Fibroblast of skin of left quadriceps (primary cell): ENCODE measurements around the gene TTLL5.

Experiments
- DNase-seq, 2 experiments: peaks; one replicate each; pipeline ENCODE4 v3.0.0-alpha.2; 2013; ENCODE audit warnings: low read depth in 2 of 2

Gene TTLL5

GRCh38 chr14:75865531-75865930 is 204.5 kb downstream of the TTLL5 start:
- no peak for DNase-seq

DNA sequence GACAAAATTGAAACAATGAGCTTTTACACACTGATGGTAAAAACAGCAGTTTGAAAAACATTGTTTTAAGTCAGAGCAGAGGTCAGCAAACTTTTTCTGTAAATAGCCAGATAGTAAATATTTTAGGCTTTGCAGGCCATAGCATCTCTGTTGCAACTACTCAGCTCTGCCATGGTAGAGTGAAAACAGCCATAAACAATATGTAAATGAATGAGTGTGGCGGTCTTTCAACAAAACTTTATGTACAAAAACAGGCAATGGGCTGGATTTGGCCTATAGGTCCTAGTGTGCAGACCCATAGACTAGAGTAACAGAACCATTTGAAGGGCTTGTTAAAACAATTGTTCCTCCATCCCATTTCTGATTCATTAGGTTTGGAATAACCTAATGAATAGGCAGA is 205.9 kb downstream of the TTLL5 start:
- DNase-seq = no peak

- DNase-seq = no peak
Measured at GRCh38 chr14:75871181-75871880, 210.3 kb downstream of the TTLL5 start.

GRCh38 chr14:75875958-75876357 is 214.9 kb downstream of the TTLL5 start:
- DNase-seq = no peak

- no peak for DNase-seq
Measured at GRCh38 chr14:75876530-75876929, 215.5 kb downstream of the TTLL5 start.

DNA sequence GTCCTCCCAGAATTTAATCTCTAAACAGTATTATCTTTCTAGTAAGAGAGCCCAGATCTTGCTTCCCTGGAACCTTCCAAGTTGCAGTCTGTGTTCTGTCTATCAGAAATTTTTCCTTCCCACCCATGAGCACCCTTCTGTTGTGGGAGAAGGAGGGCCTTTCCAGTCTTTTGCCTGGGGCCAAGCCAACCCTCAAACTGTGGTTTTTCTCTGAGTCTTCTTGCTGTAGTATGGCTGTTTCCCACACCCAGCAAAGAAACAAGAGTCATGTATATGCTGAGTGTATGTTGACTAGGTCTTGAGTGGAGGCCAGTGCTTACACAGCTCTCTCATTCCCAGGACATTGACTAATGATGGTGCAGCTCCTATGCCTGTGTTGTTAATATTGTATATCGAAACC is 216.2 kb downstream of the TTLL5 start:
- DNase-seq = peak; percentile 78

GRCh38 chr14:75877884-75878283 is 216.8 kb downstream of the TTLL5 start:
- no peak for DNase-seq

- peak; percentile 92 for DNase-seq
Measured at GRCh38 chr14:75879031-75879430, 218.0 kb downstream of the TTLL5 start.

GRCh38 chr14:75880512-75880911 is 219.5 kb downstream of the TTLL5 start:
- DNase-seq = no peak

DNA sequence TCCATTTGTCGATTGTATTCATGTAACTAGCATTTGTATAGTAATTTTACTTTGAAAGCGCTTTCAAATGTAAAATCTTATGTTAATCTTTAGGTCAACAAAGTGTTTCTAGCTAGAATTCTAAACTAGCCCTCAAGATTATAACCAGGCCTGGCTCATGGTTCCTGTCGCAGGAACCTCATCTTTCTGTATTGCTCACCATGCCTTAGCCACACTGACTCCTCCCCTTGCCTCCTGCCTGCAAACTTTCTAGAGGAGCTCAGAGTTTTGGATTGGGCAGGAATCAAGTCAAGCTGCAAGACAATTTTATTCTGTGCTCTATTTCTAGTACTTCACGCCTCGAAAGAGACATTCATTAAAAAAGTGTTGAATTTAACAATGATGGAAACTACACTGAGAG is 220.9 kb downstream of the TTLL5 start:
- no peak for DNase-seq

DNA sequence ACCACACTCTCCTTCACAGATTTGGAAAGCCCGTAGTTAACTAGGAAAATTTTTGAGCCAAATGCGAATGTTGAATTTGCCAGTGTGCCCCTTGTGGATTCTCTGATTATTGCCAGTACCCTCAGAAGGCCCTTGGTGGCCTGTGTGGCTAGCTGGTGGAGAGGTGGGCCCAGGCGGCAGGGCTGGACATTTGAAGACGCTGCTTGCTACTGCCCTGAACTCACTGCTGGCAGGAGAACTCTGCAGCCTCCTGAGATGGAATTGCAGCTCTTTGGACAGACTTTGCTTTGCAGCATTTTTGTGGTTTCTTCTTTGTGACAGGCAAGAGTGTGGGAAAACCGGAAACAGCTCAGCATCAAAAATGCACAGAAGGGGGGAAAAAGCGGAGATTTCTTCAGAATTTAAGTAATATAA is 223.2 kb downstream of the TTLL5 start:
- peak; percentile 80 to 82 for DNase-seq

DNA sequence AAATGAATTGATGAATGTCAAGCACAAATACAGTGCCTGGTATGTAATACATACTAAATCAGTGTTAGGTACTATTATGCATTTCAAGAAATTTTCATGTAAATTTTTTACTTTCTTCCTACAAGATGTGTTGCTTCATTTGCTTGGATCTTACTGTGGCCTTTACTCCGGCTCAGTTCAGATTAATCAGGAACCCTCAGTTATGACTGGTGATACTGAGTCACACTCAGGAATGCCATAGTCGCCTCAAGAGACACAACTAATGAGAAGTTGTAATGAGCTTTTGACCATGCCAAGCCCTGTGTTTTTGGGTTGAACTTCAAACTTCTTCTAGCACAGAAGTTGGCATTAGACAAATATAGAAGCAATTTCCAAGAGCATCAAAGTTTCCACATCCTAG is 224.8 kb downstream of the TTLL5 start:
- no peak for DNase-seq

GRCh38 chr14:75886636-75887348 is 225.7 kb downstream of the TTLL5 start:
- DNase-seq = no peak

DNA sequence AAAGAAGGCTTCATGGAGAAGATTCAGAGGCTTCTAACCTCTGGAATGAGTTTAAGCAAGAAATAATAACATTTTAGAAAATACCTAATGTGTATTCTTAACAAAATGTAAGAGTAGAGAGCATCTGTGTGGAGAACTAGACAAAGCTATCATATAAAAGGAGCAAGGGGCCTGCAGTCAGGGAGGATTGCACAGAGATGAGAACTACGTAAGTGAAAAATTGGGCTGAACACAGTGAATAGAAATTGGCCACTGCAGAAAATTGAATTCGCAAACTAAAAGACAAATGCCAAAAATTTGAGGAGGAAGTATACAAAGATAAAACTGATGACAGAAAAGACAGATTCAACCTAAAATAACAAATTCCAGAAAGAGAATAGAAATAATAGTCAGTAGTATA is 227.9 kb downstream of the TTLL5 start:
- DNase-seq = no peak

DNA sequence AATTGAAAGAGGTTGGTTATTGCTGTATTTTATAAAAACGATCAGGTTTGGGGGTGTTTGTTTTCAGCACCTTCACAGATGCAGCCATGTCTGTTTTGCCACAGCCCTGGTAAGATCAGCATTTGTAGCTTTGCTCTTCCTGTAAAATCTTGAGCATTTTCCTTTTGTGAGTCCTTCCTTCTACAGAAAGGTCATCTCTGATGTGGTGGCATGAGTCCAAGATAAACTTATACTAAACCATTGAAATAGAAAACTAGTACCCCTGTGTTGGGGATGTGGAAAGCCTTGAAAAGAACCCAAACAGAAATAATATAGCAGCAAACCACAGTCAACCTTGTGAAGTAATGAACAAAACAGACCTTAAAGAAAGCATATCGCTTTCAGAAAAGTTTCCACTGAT is 235.3 kb downstream of the TTLL5 start:
- no peak for DNase-seq

- DNase-seq = no peak
Measured at GRCh38 chr14:75904311-75904710, 243.3 kb downstream of the TTLL5 start.

DNA sequence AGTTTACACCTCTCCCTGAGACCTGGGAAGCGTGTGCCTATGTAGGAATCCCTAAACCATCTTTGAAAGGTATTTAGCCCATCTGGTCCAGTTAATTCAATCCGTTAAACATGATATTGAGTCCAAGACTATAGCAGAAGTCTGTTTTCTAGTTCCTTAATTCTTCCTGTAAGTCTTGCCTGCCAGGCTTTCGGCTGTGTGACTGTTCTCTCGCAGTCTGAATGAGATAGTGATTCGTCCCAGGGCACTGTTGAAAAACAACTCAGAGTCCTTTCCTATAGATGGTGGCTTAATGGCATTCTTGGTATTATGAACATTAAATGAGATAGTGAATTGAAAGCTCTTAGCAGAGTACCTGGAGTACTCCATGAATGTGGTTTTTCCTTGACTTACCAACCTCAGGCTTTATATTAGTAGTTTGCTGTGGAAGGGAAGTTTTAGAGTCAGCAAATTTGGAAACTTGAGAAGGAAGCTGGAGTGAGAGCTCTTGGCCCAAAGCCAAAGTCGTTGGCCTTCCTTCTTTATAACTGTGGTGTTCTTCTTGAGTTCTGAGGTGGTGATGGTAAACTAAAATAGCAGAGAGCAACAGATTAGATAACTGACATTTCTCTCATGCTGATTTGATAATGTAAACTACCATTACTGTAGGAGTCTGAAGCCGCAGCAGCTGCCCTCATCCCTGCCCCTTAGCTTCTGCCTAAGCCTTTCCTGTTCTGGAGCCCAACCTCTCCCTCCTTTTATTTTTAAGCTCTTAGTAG is 244.3 kb downstream of the TTLL5 start:
- DNase-seq = no peak

- no peak for DNase-seq
Measured at GRCh38 chr14:75906228-75906627, 245.2 kb downstream of the TTLL5 start.

DNA sequence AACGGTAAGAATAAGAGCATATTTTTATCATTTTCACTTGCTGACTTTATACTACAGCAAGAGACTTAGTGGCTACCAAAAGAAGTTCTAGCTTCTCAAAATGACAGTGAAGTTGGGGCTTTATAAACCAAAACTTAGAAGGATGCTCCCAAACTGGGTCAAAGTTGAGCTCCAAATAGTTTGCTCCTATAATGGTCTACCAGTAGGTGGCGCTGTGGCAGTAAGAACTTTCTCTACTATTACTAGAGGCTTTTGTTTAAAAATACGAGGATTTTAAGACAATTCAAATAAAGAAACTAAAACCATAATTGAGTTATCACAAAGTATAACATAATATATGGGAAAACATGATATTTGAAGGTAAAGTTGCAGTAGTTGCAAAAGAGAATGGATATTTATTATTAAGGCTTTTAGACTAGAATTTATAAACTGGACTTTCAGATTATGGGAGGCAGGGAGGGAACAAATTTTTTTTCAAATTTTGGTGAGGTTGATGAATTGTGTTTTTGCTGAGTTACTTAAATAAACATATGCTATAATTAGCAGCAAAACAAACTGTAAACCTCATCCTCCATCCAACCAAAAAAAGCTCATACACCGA is 245.7 kb downstream of the TTLL5 start:
- no peak for DNase-seq

- DNase-seq = no peak
Measured at GRCh38 chr14:75907756-75908359, 246.8 kb downstream of the TTLL5 start.

DNA sequence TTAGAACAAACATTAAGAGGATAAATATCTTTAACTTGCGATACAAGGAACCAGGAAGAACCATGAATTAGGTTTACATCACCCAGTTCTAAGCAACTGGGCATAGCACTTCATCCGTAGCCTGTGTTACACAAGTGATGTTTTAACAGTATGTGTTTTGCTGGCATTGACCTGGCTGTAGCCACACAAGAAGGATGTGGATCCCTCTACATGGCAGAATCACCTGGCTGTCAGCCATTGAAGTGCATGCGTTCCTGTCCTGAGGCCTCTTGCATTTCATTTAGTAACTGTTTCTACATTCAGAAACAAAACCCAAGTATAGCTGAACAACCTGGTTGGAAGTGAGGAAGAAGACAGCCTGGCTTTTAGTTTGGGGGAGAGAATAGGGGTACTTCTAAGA is 248.6 kb downstream of the TTLL5 start:
- DNase-seq = no peak

DNA sequence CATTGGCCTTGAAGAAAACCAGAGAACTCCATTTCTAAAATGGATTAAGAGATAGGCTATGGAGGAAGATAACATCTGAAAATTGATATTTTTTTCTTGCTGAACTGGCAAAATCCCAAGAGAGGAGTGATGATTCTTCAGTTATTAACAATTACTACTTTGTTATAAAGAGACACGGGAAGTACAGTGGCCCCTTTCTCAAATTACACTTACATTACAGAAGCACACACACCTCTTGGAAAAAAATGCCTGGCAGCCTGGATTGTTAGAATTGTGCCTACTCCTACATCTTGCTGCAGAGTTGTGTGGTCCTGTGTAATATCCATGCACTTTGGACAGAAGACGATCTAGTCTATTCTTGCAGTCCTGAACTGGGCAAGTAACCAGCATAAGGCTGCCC is 249.0 kb downstream of the TTLL5 start:
- DNase-seq = no peak
